ENCODE measurements around the gene NKAIN2.
"Not testable (repeated sequence)": the region's sequence is repeated elsewhere in the genome, so short reads cannot be mapped to it uniquely, and the experiment has no call there.

NKAIN2 gene

DNA sequence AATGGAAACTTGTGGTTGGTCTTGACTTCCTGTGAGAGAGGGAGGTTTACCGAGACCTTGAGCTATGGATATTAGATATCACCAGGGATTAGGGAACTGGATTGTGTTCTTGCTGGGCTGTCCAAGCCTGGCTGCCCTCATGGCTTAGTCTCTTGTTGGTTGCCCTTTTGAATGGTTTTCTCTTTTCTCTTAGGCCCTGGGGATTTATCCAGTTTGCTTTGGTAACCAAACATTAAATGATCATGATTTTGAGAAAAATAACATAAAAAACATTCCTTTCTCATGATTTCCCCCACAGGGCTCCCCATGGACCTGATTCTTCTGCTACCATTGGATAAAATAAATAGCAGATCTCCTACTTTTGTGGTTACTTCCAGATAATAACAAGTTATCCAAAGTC, 852.2 kb downstream of the NKAIN2 start:
- no peak for DNase-seq

GRCh38 chr6:124658053-124658452, 854.4 kb downstream of the NKAIN2 start:
- DNase-seq, result no peak

DNA sequence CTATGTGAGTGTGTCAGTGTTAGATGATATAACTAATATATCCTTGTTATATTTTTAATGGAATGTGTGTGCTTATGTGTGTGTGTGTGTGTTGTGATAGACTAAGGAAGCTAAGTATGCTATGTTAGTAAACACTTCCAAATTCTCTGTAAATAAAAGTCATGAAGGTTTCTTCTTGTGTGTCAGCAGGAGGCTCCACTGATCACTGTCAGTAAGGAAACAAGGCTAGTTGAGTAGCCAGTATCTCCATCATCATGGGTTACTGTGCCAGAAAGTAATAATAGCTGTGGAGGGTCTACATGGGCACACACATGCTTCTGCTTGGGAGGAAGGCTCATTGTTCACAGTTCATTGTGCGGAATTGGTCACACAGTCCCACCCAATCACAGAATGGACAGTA, 855.8 kb downstream of the NKAIN2 start:
- DNase-seq, result no peak

- DNase-seq, result no peak
Measured at GRCh38 chr6:124660185-124660584, 856.5 kb downstream of the NKAIN2 start.

DNA sequence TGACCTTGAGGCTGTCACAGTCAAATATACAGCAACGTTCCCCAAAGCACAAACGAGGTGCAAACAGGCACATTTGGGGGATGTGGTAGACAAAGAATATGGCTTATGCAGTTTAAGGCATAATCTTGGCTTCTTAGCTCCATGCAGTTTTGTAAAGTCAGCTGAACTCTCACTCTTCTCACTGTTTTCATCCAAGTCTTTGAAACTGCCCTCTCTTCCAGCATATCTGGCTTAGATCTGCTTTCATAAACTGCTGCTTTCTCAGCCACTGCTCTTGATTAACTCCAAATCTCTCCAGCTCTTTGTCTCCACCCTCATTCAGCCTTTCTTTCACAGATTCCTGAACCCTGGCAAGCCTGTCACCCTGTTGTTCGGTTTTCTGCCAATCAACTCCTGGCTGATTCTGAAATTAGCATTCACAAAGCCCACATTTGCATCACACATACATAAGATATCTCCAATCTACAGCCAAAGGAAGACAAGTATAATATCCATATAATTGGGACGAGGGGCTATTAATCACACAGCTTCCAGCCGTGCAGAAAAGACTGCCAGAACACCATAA, 857.5 kb downstream of the NKAIN2 start:
- no peak for DNase-seq

- DNase-seq, result no peak
Measured at GRCh38 chr6:124668028-124668427, 864.4 kb downstream of the NKAIN2 start.

- no peak for DNase-seq
Measured at GRCh38 chr6:124669713-124670480, 866.2 kb downstream of the NKAIN2 start.

DNA sequence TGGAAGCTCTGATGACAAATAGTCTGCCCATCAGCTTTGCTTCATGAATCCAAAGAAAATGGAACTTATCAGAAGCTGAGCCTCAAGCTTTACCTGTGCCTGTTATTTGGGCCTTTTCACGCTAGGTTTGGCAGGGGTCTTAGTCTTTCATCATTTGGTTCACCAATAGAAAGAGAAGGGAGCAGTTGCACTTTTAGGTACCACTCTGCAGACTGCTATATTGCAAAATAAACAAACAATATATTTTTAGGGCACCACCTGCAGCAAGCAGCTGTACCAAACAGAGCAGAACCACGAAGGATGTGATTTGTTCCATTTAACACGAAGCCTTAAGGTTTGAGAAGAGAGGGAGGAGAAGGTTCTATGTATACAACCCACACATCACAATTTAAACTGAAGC, 867.1 kb downstream of the NKAIN2 start:
- DNase-seq, result no peak

GRCh38 chr6:124671324-124671723, 867.7 kb downstream of the NKAIN2 start:
- no peak for DNase-seq

GRCh38 chr6:124674042-124674441, 870.4 kb downstream of the NKAIN2 start:
- no peak for DNase-seq

DNA sequence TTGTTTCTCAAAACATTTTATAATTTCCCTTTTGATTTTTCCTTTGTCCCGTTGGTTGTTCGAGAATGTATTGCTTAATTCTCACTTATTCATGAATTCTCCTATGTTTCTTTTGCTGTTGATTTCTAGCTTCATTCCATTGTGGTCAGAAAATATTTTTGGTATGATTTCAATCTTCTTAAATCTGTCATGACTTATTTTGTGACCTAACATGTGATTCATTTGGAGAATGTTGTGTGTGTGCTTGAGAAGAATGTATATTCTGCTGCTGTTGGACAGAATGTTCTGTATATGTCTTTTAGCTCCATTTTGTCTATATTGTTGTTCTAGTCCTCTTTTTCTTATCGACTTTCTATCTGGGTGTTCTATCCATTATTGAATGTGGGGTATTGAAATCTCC, 872.4 kb downstream of the NKAIN2 start:
- DNase-seq, result no peak

GRCh38 chr6:124677874-124678273, 874.2 kb downstream of the NKAIN2 start:
- no peak for DNase-seq

DNA sequence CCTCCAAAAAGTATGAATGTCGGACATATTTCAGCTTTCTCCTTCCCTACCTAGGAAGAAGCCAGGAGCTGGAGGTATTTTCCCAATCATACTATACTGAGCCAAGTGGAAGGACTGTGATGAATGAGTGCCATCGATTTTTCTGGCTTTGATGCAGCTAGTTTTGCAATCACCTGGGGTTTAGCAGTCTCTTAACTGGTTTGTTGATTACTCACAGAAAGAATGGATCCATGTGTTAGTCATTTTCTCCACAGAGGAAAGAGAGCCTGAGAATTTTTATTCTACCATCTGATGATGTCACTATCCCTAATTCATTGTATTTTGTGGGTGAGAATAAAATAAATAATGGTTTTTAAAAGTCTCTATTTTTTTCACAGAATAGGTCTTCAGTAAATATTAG, 875.7 kb downstream of the NKAIN2 start:
- no peak for DNase-seq

GRCh38 chr6:124682751-124683150, 879.1 kb downstream of the NKAIN2 start:
- no peak for DNase-seq

DNA sequence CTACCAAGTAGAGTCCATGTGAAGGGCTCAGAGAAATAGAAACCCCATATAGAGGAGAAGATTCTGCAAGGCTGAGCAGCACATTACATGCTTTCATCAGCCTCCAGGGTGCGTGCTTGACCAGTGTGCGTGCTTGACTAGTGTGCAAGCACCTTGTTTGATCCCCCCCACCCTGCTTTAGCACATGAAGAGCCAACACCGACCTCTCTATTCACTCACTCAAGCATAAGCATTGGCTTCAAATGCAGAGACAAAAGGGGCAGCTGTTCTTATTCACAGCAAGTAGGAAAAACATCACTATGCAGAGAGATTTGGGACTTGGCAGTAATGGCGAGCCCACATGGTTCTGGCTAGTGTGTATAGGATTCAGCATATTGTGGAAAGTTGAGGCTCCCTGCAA, 879.8 kb downstream of the NKAIN2 start:
- DNase-seq, result no peak

- DNase-seq, result no peak
Measured at GRCh38 chr6:124684621-124685020, 881.0 kb downstream of the NKAIN2 start.

- no peak for DNase-seq
Measured at GRCh38 chr6:124688369-124688768, 884.7 kb downstream of the NKAIN2 start.

DNA sequence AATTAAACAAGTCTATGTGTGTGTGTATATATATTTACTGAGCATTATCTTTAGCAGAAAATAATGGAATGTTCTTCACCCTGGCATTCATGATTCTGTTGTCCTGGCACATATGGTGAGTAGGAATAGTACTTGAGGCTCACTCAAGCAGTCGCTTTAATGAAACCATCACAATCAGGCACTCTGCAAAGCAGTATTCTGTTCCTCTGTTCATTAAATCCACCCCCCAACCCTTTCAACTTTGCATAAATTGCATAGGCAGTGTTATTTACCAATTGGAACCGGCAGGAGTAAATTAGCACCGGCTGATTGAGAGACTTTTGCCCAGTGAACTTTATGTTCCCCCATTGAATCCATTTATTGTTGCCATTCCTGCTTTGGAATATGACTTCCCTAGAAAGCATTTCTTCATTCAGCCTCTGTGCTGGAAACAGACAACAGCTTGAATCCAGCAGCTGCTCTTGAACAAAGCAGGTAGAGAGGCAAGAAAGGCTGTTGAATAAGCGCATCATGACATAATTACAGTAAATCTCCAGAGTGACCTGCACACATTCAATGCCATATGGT, 890.6 kb downstream of the NKAIN2 start:
- no peak for DNase-seq

DNA sequence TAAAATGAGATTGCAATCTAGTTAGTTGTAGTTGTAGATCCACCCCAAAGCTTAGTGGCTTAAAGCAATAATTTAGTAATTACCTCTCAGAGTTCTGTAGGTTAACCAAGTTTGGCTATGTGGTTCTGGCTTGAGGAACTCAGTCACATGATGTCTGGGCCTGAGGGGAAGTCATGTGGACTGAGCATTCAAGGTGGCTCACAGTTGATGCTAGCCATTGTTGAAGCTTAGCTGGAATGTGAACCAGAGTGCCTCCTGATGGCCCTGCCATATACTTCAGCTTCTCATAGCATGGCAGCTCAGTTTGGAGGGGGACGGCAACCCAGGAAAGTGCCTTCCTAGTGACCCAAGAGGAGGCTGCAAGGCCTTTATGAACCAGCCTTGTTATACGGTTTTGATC, 895.4 kb downstream of the NKAIN2 start:
- no peak for DNase-seq

DNA sequence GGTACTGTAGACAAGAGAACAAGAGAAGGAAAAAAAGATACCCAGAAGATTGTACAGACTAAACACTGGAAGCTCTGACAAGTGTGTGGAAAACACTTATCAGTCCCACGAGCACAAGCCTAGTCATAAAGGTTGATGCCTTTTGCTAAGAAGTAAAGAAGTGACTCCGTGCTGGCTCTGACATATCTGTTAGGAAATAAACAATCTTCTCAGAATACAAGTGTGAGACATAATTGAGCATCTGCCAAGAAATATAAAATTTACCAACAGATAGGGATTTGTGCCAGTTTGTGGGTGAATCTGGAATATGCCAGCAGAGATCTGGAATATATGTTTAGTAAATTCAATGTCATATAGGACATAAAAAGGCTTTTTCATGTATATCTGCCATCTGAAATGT, 899.9 kb downstream of the NKAIN2 start:
- no peak for DNase-seq

GRCh38 chr6:124712532-124712931, 908.9 kb downstream of the NKAIN2 start:
- not testable (repeated sequence) for DNase-seq

DNA sequence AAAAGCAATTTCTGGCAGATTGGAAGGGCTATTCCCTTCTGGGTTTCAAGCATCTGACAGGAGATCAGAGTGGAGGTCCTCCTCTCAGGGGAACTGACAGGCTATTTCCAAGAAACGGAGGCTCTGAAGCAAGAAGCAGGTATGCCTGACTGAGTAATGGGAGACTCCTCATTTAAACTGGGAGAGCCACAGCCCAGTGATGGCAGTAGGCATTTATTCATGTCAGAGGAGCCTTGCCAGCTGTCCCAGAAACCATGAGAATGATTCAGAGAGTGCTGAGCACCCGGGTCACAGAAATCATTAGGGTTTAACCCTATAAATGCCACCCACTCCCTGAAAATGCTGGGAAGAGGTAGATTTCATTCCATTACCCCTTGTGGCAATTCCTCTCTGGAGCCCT, 911.1 kb downstream of the NKAIN2 start:
- no peak for DNase-seq

DNA sequence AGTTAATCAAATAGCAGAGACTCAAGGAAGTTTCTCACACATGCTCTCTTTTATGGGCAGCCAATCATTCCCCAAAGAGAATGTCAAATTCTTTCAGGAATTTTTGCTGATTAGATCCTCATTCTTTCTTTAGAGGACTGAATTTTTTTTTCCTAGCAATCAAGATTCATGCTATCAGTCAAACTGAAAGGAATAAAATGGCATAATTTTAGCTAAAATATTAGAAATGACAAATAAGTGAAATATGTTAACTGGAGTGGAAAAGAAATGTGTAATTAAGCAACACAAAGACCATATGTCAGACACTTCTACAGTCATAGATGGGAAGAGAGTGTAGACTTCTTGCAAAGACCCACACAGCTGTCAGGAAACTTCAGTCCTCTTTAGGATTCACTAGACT, 916.2 kb downstream of the NKAIN2 start:
- no peak for DNase-seq

DNA sequence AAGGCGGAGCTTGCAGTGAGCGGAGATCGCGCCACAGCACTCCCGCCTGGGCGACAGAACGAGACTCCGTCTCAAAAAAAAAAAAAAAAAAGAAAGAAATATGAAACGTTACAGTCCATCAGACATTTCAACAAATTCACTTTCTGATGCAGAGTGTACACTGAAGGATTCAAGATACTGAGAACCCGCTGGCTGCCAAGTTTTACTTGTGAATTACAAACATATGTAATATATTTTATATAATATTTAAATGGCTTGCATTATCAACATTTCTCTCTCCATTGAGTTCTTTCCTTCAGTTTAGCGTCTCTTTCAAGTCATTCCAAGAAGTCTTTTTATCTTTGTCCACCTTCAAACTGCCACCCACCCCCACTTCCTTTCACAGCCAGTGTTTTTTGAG, 917.7 kb downstream of the NKAIN2 start:
- no peak for DNase-seq

All from cortex of kidney (tissue), 1 donor.